LNCAP (cell line): Measurements from ENCODE around the gene PCK1.

Source experiments
- TF ChIP-seq, protein P1 (sequence below): fragments of 450-650 bp; IDR thresholded peaks from 2 replicates; pipeline ENCODE4 v1.5.1; 2017; ENCODE audit warnings: mild to moderate bottlenecking

The PCK1 gene

DNA sequence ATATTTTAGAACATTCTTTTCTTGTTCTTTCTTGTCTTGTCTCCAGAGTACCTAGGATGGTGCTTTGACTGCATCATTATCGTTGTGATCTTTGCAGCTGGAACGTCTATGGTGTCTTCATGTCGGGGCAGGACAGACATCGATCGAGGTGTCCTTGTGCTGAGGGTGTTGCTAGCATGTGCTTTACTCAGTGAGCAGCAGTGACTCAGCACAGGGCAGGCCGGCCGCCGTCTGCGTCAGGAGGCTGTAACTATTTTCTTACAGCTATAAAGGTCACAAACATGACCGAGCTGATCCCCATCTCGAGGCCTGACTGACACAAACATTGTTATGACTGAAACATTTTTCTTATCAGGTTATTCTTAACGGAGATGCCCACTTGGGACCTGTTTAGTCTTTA, 21.0 kb upstream of the PCK1 start:
- TF ChIP-seq, protein P1, sequence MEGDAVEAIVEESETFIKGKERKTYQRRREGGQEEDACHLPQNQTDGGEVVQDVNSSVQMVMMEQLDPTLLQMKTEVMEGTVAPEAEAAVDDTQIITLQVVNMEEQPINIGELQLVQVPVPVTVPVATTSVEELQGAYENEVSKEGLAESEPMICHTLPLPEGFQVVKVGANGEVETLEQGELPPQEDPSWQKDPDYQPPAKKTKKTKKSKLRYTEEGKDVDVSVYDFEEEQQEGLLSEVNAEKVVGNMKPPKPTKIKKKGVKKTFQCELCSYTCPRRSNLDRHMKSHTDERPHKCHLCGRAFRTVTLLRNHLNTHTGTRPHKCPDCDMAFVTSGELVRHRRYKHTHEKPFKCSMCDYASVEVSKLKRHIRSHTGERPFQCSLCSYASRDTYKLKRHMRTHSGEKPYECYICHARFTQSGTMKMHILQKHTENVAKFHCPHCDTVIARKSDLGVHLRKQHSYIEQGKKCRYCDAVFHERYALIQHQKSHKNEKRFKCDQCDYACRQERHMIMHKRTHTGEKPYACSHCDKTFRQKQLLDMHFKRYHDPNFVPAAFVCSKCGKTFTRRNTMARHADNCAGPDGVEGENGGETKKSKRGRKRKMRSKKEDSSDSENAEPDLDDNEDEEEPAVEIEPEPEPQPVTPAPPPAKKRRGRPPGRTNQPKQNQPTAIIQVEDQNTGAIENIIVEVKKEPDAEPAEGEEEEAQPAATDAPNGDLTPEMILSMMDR: no peak

DNA sequence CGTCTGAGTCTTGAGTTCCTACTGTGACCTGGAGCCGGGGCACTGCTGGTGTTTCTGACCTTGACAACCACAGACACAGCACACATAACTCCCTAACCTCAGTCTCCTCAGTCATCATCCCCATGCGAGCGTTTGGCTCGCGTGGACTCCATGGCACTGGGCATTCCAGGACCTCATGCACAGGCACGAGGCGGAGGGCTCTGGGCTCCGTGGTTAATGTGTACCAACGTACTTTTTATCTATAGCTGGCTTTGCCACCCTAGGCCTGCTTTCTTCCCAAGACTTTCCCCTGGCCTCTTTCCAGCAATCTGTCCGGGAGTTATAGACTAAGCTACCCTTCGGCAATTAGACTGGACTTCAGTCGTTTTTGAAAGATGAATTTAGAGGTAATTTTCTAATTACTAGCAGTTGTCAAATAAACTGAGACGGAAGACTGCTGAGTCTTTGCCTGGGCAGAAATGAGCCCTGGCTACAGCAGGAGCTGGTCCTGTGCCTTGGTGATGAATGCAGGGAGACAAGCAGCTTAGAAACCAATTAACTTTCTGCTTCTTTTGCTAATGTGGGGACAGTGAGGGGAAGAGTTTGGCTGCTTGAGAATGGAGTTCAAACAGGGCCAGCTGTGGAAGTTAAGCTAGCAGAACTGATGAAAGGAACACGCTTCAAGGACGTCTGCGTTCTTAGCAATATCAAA, 19.9 kb upstream of the PCK1 start:
- TF ChIP-seq, protein P1: no peak

DNA sequence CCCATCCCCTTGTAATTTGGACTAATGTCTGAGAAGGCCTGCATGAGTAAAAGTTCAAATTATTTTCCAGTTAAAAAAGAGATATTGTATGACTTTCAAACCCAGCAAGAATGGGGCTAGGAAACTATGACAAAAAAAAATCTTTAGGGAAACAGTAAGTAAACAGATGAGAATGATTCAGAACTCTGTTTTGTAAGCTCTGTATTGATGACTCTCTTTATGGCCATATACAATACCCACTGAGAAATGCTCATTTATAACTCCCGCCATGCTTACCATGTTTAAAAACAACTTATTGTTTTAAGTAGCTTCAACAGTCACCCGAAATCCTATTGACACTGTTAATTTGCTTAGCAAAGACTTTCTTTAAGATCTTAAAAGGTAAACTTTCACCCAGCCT, 17.2 kb upstream of the PCK1 start:
- TF ChIP-seq, protein P1: no peak

DNA sequence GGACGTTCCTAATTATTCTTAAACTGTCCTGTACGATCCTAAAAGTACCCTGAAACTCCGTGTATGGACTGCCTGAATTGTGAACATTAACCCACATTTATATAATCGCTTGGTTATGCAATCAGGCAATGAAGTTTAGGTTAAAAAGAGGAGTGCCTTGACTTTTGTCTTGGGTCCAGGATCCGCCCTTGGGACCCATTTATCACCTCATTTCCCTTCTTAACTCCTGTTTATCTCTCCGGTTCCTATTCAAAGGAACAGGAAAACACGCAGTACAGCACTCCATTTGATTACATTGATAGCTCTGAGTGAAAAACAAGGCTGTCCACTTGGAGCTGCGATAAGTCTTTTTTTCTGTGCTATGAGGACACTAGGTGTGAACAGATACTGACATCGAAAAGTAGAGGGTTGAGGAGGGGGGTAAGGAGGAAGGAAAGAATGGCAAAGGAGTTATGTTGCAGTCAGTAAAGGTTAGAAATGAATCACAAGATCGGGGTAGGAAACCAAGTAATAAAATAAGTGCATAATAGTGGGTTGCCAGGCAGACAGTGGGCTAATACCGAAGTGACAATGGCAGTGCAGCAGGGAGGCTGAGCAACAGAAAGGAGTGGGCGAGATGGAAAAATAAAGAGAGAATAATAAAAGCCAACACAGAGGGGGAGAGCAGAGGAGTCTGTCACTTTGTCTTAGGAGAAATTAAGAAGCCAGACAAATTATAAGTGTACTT, 15.9 kb upstream of the PCK1 start:
- TF ChIP-seq, protein P1: no peak

DNA sequence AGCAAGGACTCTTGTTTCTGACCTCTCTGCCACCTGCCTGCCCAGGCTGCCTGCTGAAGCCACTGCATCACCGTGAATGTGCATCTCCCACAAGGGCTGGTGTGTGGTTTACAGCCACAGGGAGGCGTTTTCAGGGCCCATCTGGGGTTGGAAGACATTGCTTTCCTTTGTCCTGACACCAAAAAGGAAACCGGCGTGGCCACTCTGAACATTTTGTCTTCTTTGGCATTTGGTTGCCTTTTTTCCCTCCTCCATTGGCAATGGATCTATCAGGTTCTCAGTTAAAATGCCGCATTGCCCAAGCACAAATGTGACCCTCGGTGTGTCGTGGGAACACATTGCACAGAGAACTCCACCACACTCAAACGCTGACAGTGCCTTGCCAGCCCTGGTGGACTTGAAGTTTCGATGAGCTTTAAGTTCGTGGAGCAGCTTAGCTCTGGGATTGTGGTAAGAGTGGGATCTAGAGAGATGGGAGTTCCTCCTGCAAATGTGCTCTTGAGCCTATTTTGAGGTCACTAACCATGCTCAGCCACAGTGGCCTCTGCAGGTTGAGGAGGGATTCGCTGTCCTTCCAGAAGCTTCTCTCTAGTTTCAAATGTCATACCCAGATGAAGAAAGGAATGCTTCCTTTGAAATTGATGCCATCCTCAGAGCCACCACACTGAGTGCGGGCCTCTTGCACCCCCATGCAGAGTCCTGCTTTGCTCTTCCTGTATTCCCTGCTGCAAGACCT, 14.8 kb upstream of the PCK1 start:
- TF ChIP-seq, protein P1: no peak

DNA sequence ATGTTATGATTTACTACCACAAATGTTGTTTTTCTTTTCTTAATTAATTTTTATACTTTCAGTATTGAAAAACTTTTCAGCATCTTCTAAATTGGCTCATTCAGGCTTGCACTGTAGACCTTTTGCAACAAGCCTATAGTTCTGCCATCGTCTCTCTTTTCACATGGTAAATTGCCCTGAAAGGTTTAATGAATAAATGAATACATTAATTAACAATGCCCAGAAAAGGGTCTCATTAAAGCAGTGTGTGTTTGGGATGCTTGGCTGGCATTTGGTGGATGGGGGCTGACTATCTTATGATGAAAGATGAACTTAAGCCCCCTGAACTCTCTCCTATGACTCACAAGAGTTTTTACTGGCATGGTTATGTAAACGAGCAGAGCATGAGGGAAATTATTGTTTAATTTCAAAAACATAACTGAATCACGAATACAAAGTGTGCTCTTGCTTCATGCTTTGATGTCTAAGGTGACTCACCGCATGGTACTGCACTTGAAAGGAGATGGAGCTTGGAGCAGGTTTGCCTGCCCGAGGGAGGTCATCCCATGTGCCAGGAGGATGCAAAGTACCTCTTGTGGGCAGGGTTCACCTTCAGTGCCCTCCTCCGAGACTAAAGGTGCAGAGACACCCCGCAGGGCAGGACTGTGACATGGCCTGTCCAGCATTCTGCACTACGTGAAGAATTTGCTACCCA, 13.8 kb upstream of the PCK1 start:
- TF ChIP-seq, protein P1: no peak
